Endothelial cell of umbilical vein (primary cell): Measurements from ENCODE around the gene CHMP1A. TPM values are rescaled to one million over a fixed set of nuclear protein-coding genes. Genes with fewer than 3 reads are reported as not detected.
"Not testable (repeated sequence)": the region's sequence is repeated elsewhere in the genome, so short reads cannot be mapped to it uniquely, and the experiment has no call there.

Experiments
- BruUV-seq: library from RNA; stranded (reverse); fragments of 400-500 nt; replicated peaks from 2 replicates; lab custom pipeline; 2021; lab: Mats Ljungman, UMichigan
- CTCF ChIA-PET: fragments of 300-600, 350-600 bp; sonication (Branson Sonifier 250); formaldehyde crosslinking; loops from one replicate; lab custom pipeline; 2021; ENCODE audit warnings: antibody characterized with exemption, inconsistent platforms; lab: Charles Lee
- POLR2A ChIA-PET: fragments of 300-600, 350-600 bp; sonication (Branson Sonifier 250); formaldehyde crosslinking; loops from one replicate; lab custom pipeline; 2021; ENCODE audit warnings: antibody characterized with exemption, inconsistent platforms; lab: Charles Lee
- DNase-seq: peaks from one replicate; pipeline ENCODE4 v3.0.0-alpha.2; 2011; ENCODE audit warnings: low read depth, low spot score
- FAIRE-seq: peaks from 2 replicates; lab custom pipeline; 2011; peaks lifted over from hg19 to GRCh38; lab: Jason Lieb, UNC
- H2AFZ ChIP-seq: 2 replicates; pipeline ENCODE4 v1.6.0; 2012; ENCODE audit warnings: low read depth, low read length, control low read depth, inconsistent platforms
- H3K27ac ChIP-seq: 2 replicates; pipeline ENCODE4 v1.5.1; 2011; ENCODE audit warnings: low read depth, mild to moderate bottlenecking, control low read depth, low read length, moderate library complexity; ENCODE audit not compliant: insufficient read depth
- H3K27me3 ChIP-seq, 2 experiments: 2 replicates each; pipeline versions ENCODE4 v1.6.0 to v1.6.1; 2011; ENCODE audit warnings: low read length in 2 of 2, mixed read lengths in 1 of 2; ENCODE audit not compliant: control insufficient read depth in 2 of 2, insufficient read depth in 2 of 2
- H3K36me3 ChIP-seq, 2 experiments: 2 replicates in 1 of 2; 3 replicates in 1 of 2; pipeline ENCODE4 v1.5.1; 2011; ENCODE audit warnings: low read length in 2 of 2, mild to moderate bottlenecking in 1 of 2, moderate library complexity in 1 of 2; ENCODE audit not compliant: control insufficient read depth in 2 of 2, insufficient read depth in 2 of 2; ENCODE audit errors: extremely low read depth in 1 of 2
- H3K4me1 ChIP-seq: 3 replicates; pipeline ENCODE4 v1.5.1; 2011; ENCODE audit warnings: mild to moderate bottlenecking, low read length; ENCODE audit not compliant: control insufficient read depth, insufficient read depth; ENCODE audit errors: extremely low read depth
- H3K4me2 ChIP-seq: 2 replicates; pipeline ENCODE4 v1.6.1; 2011; ENCODE audit warnings: low read length, control low read depth, mixed read lengths; ENCODE audit not compliant: insufficient read depth
- H3K4me3 ChIP-seq, 3 experiments: fragments of 200-600 bp in 1 of 3; sonication (generic), shearing (Covaris generic) in 1 of 3; replicated peaks in 1 of 3; 2 replicates each; pipeline ENCODE4 v1.5.1; 2011 to 2016; ENCODE audit warnings: control low read depth in 3 of 3, low read length in 3 of 3, mild to moderate bottlenecking in 2 of 3, inconsistent platforms in 1 of 3, low read depth in 1 of 3, moderate library complexity in 1 of 3; ENCODE audit not compliant: insufficient read depth in 1 of 3
- H3K79me2 ChIP-seq: 2 replicates; pipeline ENCODE4 v1.6.0; 2012; ENCODE audit warnings: low read length, inconsistent platforms; ENCODE audit not compliant: control insufficient read depth, insufficient read depth
- H3K9ac ChIP-seq: replicated peaks from 2 replicates; pipeline ENCODE3; 2011; ENCODE audit warnings: low read length, control low read depth; ENCODE audit not compliant: insufficient read depth; ENCODE audit errors: extremely low read depth
- H3K9me1 ChIP-seq: replicated peaks from 3 replicates; pipeline ENCODE4 v1.6.0; 2011; ENCODE audit warnings: mild to moderate bottlenecking, low read length; ENCODE audit not compliant: control insufficient read depth, insufficient read depth; ENCODE audit errors: extremely low read depth
- H3K9me3 ChIP-seq: replicated peaks from 2 replicates; pipeline ENCODE4 v1.5.1; 2012; ENCODE audit warnings: low read length, inconsistent platforms; ENCODE audit not compliant: control insufficient read depth, insufficient read depth
- H4K20me1 ChIP-seq: replicated peaks from 2 replicates; pipeline ENCODE3; 2011; ENCODE audit warnings: mild to moderate bottlenecking, low read length; ENCODE audit not compliant: control insufficient read depth, insufficient read depth; ENCODE audit errors: extremely low read depth
- FOS ChIP-seq: IDR thresholded peaks from 2 replicates; pipeline ENCODE4 v1.6.1; 2011; ENCODE audit warnings: mild to moderate bottlenecking, low read length, moderate library complexity, borderline replicate concordance; ENCODE audit not compliant: insufficient read depth
- GATA2 ChIP-seq: IDR thresholded peaks from 2 replicates; pipeline ENCODE4 v1.7.0; 2011; ENCODE audit warnings: low read depth, mild to moderate bottlenecking, moderate library complexity, mixed read lengths, low read length; ENCODE audit not compliant: insufficient read length, insufficient read depth
- JUN ChIP-seq: IDR thresholded peaks from 2 replicates; pipeline ENCODE4 v1.6.1; 2011; ENCODE audit warnings: borderline replicate concordance, low read depth; ENCODE audit not compliant: insufficient read length, insufficient read depth
- MYC ChIP-seq: IDR thresholded peaks from one replicate; pipeline ENCODE4 v1.6.1; 2011; ENCODE audit warnings: mild to moderate bottlenecking, low read depth, low read length
- POLR2A ChIP-seq: IDR thresholded peaks from 2 replicates; pipeline ENCODE4 v1.6.1; 2012; ENCODE audit warnings: low read depth, mild to moderate bottlenecking, control low read depth, low read length
- POLR2AphosphoS5 ChIP-seq: IDR thresholded peaks from 2 replicates; pipeline ENCODE4 v1.6.1; 2012; ENCODE audit warnings: low read depth, mild to moderate bottlenecking, control low read depth, low read length, moderate library complexity; ENCODE audit not compliant: insufficient read depth
- dilution Hi-C: fragments of 300-500 bp; cut with MboI; formaldehyde crosslinking; loops from one replicate; pipeline ENCODE4 v1.15.0; 2019; ENCODE audit warnings: low sequenced_read_pairs; ENCODE audit not compliant: extremely low pct_ligation_motif_present
- intact Hi-C: fragments of 100-400 bp; cut with micrococcal nuclease; formaldehyde crosslinking; loops from one replicate; pipeline ENCODE4 v1.10.0; 2022
- polyA plus RNA-seq, 4 experiments: library from polyadenylated mRNA; depleted of rRNA in 3 of 4; stranded (reverse) in 3 of 4; unstranded in 1 of 4; fragments of >200 nt; gene quantifications; 2 replicates each; pipeline versions ENCODE4 v1.2.1 to v1.2.3, GENCODE V29; 2011 to 2012; ENCODE audit warnings: missing spikeins in 1 of 4
- total RNA-seq: library from RNA; stranded (reverse); gene quantifications from 2 replicates; pipeline ENCODE4 v1.2.3, GENCODE V29; 2021
- TF ChIP-seq, protein P1 (sequence below), 2 donors: IDR thresholded peaks; 1 replicate in 1 of 2; 2 replicates in 1 of 2; pipeline ENCODE4 v1.5.1; 2011; ENCODE audit warnings: low read length in 2 of 2, mild to moderate bottlenecking in 2 of 2, moderate library complexity in 2 of 2, control low read depth in 1 of 2, inconsistent platforms in 1 of 2, low read depth in 1 of 2; ENCODE audit not compliant: insufficient read depth in 1 of 2; ENCODE audit errors: extremely low read depth in 1 of 2

Gene CHMP1A
- total and polyA plus RNA-seq, 2 donors (not counting 3 experiments of a cell fraction or from before 2014, with no cell fraction given), result 83.9 to 101 TPM

DNA sequence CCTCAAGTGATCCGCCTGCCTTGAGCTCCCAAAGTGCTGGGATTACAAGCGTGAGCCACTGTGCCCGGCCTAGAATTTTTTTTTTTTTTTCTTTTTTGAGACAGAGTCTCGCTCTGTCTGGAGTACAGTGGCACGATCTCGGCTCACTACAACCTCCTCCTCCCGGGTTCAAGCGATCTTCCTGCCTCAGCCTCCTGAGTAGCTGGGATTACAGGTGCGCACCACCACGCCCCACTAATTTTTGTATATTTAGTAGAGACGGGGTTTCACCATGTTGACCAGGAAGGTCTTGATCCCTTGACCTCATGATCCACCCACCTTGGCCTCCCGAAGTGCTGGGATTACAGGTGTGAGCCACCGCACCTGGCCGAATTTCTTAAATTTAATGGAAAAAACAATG lies 41.2 kb upstream of the CHMP1A start:
- H3K9me3 ChIP-seq, H3K27me3 ChIP-seq, BruUV-seq, H3K4me2 ChIP-seq, H3K79me2 ChIP-seq, H3K27ac ChIP-seq, dilution Hi-C loops, H3K9ac ChIP-seq, intact Hi-C loops, POLR2A ChIA-PET, H3K4me1 ChIP-seq, H2AFZ ChIP-seq, H3K4me3 ChIP-seq, H3K9me1 ChIP-seq, FAIRE-seq, H4K20me1 ChIP-seq, DNase-seq: not testable (repeated sequence)
- H3K36me3 ChIP-seq, result peaks cover 0 to 17% of the 10 kb centered on the region in 2 experiments
- CTCF ChIA-PET, result interaction anchor here (0.7 to 4.4 kb wide), 4 partner anchors 12 to 162 kb away, joined by 3 to 66 read pairs (median 28); partner anchors contain the start of gene CDK10

DNA sequence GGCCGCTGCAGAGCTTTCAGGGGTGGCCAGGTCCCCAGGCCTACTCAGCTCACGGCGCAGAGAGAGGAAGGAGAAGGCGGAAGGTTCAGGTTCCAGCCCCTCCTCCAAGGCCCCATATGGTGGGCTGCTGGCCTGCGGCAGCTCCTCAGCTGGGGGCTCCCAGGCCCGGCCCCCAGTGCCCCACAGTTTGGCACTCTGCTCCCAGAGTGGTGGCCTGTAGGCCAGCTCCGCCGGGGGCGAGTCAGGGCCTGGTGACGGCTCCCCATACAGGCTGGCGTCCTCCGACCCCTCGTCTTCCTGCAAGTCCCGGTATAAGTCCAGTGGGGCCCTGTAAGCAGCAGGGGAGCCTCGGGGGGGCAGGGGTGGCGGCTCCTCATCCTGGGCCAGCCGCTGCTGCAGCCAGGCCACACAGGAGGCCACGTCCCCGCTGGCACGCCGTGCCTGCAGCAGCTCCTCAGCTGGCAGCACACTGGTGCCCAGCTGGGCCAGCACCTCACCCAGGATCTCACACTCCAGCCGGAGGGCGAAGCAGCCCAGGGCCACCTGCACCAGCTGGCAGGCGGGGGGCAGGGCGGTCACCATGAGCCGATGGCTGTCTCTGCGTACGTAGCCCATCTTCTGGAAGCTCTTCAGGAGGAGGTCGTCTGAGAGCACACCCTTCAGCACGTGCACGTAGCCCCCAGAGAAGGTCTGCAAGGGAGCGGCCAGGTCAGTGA lies 40.3 kb upstream of the CHMP1A start:
- CTCF ChIA-PET, result interaction anchor here (0.7 to 4.4 kb wide), 3 partner anchors 8 to 163 kb away, joined by 3 to 66 read pairs (median 5); no protein-coding TSS in a partner anchor
- no peak overlapping the region for H3K4me3 ChIP-seq
- no peaks in the 10 kb centered on the region for H3K27me3 ChIP-seq
- POLR2A ChIA-PET, result no interaction called here
- H3K9me1 ChIP-seq, result no peaks in the 10 kb centered on the region
- H3K9ac ChIP-seq, result no peak overlapping the region
- no peaks in the 10 kb centered on the region for H4K20me1 ChIP-seq
- H3K4me2 ChIP-seq, result no peak overlapping the region
- intact Hi-C loops (no loop called here), dilution Hi-C loops (no loop called here)
- H2AFZ ChIP-seq, result no peak overlapping the region
- BruUV-seq, result no TSS peak
- no peaks in the 10 kb centered on the region for H3K9me3 ChIP-seq
- H3K27ac ChIP-seq, result no peak overlapping the region
- DNase-seq (no peak), FAIRE-seq (no peak)
- peaks cover 9% of the 10 kb centered on the region for H3K4me1 ChIP-seq
- H3K36me3 ChIP-seq, result peaks cover 0 to 22% of the 10 kb centered on the region in 2 experiments
- TF ChIP-seq POLR2A, result no peak
- TF ChIP-seq POLR2AphosphoS5, result no peak
- no peak for TF ChIP-seq MYC
- TF ChIP-seq GATA2, result no peak
- TF ChIP-seq FOS, result no peak
- no peak for TF ChIP-seq JUN
- TF ChIP-seq, protein P1, sequence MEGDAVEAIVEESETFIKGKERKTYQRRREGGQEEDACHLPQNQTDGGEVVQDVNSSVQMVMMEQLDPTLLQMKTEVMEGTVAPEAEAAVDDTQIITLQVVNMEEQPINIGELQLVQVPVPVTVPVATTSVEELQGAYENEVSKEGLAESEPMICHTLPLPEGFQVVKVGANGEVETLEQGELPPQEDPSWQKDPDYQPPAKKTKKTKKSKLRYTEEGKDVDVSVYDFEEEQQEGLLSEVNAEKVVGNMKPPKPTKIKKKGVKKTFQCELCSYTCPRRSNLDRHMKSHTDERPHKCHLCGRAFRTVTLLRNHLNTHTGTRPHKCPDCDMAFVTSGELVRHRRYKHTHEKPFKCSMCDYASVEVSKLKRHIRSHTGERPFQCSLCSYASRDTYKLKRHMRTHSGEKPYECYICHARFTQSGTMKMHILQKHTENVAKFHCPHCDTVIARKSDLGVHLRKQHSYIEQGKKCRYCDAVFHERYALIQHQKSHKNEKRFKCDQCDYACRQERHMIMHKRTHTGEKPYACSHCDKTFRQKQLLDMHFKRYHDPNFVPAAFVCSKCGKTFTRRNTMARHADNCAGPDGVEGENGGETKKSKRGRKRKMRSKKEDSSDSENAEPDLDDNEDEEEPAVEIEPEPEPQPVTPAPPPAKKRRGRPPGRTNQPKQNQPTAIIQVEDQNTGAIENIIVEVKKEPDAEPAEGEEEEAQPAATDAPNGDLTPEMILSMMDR (IDR thresholded peaks at IDR 0.05; ENCODE audit: extremely low read depth in 1 of 2, insufficient read depth in 1 of 2, low read depth in 1 of 2, low read length in 2 of 2), result no peak
- H3K79me2 ChIP-seq, result no peaks in the 10 kb centered on the region
